ENCODE results near the gene EDAR.

The EDAR gene

DNA sequence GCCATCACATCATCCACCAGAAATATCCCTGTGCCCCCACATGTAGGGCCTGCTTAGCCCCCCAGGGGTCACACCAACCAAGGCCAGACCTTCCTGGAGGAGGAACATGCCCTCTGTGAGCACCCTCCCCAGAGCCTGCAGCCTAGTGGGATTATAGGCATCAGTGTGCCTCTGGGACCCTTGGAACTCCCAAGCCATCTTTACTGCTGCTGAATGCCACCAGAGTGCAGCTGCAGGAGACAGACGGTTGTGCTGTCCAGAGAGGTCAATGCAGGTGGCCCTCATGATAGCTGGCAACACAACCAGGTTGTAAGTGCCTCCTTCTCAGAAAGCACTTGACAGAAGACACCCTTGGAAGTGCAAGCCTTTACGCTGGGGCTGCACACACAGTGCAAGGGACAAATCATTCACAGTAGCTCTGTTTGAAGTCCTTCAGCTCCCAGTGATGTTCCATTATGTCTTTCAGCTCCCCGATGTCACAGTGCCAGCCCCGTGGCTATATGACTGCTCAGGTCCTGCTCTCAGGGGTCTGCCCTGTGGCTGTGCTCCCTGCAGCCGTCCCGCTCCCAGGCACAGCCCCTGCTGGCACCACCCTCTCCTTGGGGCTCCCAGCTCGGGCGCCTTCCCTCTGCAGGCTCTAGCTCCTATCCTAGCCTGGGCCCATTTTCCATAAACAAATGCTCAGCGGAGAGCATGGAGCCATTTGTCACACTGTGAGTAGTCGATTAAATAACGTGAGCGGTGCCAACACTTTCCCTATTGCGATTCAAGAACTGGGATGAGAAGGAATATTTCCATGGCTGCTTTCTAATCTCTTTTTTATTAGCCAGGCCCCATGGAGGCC is 65.1 kb downstream of the EDAR start:
- no peak for DNase-seq (ENCODE audit: low read depth)

DNA sequence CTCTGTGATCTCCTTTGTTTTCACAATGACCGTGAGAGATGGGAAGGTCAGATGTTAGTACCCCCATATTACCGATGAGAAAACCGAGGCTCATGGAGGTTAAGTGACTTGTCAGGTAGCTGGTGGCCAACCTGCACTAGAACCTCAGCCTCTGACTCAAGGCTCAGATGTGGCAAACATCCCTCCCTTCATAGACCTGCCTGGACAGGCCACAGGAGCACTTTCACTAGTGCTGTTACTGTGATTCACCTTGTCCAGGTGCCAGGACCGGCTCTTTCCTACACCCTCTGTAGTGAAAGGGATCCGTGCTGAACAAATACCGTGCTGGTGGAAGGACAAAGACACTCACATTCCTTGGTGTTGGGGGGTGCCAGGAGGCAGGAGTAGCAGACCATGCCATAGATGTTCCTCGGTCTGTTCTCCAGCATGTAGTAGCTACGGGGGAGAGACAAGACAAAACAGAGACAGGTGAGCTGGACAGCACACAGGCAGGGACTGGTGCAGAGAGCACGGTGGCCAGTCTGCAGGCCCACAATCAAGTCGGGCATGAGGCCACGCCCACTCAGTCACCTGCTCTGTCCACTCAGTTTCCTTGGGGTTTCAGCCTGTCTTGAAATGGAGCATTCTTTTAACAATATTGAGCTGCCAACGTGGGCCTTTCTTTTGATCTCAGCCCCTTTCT is 65.9 kb downstream of the EDAR start:
- DNase-seq (ENCODE audit: low read depth): no peak

DNA sequence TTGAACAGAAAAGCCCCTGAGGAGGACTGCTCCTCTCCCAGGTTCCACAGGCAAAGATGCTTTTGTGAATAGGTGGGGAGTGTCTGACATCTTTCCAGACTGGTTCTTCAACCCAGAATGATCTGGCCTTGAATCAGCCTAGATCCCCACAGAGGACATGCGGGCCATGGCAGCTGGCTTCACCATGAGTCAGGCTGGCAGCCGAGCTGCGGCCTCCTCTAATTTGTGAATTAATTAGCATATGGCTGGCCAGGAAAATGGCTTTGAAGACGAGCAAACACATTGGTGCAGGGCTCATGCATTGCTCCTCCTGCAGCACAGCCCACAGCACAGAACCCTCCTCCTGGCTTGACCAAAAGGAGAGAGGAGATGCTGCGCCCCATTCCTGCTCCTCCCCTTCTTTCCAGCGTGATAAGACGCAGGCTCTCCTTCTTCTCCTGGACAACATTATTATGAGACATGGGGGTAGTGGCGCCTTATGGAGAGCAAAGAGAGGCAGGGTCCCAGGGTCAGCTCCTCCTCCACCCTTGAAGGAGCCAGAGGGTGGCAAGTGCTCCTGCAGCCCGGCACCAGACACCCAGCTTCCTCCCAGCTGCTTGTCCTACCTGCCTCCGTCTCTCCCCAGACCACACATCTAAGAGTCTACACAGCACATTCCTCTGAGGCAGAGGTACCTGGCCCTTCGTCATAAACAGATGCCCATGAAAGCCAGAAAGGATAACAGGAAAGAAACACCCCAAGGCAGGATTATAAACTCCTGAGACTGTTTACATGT is 66.7 kb downstream of the EDAR start:
- no peak for DNase-seq (ENCODE audit: low read depth)

DNA sequence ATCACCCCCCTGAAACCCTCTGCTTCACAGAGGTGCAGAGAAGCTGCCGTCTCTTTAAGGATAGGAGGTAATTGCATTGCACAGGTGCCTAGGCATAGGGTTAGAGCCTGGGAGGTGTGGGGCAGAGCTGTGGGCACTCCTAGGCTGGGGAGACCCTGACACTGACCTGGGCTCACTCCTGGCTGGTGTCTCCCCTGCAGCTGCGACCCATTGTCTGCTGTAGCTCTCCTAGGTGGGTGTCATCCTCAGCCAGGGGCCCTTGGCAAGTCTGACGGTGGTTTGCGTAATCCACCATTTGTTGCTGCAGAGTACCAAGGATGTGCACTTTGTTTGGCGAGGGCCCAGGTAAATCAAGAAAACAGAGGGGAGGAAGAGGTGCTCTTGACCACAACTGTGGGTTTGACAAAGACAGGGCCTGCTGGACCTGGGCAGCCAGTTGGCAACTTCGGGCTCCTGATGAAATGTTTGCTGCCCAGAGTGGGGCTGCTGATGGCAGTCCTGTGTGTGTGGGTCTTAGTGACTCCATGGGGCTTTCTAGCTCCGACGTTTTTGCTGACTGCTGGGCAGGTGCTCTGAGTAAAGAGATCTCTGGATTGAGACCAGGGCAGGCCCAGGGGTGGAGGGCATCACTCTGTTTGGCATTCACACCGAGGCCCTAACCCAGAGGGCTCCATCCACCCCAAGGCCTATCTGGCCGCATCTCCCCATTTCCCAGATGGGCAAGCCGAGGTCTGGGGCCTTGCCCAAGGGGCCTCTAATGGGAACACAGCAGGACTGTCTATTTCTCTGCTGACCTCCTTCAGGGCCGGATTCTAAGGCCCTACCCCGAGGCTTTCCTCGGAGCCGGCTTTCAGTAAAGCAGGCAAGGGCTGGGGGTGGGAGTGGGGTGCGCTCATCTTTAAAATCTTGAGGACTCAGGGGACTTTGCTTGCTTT is 67.7 kb downstream of the EDAR start:
- no peak for DNase-seq (ENCODE audit: low read depth)

DNA sequence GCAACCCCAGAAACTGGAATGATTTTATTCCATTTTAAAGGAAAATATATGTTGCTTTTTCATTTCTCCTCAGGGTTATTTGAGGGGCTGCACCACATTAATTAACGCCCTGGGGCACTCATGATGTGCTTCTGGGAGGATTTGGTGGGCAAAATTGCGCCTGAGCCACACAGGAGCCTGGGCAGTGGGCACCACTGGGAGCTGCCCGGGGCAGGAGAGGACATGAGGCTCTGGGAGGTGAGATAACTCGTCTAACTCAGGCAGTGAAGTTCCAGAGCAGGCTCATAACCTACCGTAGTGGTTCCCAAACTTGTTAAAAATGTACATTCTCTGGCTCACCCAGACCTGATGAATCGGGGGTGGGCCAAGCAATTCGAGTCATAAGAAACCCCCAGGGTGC is 68.3 kb downstream of the EDAR start:
- no peak for DNase-seq (ENCODE audit: low read depth)

DNA sequence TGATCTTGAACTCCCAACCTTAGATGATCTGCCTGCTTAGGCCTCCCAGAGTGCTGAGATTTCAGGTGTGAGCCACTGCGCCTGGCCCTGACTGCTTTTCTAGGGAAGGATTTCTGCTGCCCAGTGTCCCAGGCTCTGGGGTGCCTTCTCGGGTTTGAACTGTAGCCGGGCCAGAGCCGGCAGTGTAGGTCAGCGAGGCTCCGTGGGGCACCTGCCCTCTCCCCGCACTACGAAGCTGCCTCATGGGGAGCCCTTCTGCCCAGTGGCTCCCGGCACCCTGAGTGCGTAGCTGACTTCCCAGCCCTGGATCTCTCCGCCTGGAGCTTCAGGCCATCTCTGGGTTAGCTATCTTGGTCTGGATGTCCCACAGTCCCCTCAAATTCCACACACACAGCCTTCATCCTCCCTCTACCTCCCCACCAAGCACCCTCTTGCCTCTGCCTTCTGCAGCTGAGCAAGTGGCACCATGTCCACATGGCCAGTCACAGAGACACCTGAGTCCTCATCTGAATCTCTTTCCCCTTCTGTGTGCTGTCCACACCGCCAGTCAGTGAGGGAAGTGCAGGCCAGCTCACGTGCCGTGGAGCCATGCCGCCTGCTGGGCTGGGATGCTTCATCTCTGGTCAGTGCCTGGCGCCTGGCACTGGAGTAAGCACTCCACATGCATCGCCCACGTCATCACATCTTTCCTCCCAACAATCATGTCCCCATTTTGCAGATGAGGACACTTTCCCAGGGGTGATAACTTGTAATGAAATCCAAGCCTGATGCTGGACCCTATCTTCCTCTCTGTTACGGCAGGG is 69.2 kb downstream of the EDAR start:
- no peak for DNase-seq (ENCODE audit: low read depth)

DNA sequence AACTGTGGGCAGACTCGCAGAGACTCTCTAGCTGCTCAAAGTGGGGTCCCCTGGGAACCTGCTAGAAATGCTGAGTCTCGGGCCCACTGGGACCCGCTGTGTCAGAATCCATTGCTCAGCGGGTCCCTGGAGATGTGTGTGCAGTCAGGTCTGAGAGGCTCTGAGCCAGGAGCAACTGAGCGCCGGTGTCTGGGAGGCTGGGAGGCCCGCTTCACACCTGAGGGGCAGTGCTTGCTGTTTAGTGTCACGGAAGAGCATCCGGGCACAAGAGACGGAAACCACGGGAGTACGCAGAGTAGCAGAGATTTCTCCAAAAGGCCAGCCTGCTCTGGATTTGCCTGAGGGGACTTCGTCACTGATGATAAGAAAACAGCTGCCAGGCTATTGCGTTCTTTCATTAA is 70.1 kb downstream of the EDAR start:
- no peak for DNase-seq (ENCODE audit: low read depth)

DNA sequence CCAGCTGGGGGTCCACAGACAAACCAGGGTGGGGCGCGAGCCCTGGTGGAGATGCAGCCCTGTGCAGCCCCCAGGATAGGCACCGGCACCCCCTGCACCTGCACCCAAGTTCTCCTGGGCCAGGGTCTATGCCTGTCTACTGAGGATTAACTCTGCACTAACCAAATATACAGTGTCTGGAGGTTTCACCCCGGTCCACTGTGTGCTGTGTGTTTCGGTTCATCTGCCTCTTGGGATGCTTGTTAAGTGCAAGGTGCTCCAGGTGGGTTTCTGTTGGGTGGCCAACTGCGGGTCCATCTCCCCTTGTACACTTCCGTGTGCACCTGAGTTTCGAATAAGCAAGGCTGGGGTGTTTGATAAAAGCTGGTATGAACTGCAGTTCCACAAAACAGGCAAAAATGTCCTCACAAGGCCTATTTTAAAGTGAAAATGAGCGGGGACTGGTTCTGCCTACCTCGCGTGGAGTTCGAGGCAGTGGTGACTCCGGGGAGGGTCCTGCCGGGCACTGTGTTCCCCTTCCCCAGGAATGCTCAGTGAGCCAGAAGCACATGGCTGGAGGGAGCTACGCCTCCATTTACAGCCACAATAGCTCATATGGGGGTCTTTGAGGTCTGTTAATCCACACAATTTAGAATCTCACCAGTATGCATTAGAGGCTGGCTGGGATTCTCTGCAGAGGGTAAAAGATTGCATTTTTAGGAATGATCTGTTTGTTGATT is 70.7 kb downstream of the EDAR start:
- no peak for DNase-seq (ENCODE audit: low read depth)

DNA sequence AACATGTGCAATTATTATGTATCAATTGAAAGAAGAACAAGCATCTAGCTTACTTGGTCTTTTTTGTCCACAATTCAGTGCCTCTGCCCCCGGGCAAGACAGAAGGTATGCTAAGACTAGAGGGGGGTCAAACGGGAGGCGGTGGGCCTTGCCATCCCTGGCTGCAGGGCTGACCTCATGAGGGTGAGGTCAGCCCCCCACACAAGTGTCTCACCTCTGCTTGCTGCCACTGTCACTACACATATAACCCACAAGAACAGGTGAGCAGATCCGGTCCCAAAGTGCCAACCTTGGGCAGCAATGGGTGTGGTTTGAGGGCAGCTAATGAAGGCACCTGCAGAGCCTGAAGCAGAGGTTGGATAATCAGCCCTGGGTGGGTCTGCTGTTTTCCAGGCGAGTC is 71.5 kb downstream of the EDAR start:
- no peak for DNase-seq (ENCODE audit: low read depth)

DNA sequence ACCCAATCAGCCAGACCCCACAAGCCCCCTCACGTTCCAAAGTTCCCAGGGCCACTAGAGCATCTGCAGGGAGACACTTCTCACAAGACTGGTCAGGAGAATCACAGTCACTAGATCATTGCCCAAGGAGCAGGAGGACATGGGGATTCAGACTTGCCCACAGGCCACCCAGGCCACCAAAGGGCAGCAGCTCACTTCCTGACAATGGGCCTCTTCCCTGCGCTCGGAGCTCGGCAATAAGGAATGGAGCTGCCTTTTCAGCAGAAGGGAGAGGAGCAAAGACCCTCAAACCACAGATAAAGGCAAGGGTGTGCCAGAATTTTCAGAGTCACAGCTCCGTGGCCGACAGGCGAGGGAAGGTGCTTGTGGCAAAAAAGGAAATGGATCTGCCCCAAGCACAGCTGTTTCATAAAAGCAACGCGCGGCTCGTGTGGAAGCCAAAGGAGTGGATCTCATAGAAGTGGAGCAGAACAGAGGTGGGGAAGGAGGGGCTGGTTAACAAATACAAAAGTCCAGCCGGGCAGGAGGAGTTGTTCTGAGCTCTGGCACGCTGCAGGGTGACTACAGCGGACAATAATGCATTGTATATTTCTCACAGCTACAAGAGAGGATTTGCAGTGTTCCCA is 72.1 kb downstream of the EDAR start:
- DNase-seq (ENCODE audit: low read depth): no peak

DNA sequence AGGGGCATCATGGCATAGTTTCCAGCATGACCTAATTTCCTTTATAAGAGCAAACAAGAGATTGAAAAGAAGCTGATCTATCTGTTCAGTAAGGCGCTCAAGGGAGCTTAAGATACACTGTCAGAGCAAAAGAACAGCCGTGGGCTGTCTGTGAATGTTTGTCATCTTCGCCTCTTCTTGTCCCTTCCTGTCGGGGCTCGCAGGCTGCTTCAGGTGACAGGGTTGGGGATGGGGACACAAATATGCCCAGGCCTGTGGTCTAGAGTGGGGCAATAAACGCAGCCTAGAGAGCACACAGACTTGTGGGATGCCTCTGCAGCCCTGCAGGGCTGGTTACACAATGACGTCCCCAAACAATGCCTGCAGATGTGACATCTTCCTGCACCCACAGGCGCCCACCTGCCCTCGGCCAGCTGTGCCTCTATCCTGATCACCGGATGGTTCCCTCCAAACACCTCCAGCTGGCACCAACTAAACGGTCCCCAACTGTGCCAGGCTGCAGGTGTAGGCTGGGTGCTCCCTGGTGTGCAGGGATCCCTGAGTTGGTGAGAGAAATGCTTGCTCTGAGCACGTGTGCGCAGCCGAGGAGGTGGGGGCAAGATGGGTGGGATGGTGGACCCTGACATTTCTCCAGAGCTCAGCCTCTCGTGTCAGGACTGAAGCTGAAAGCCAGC is 72.8 kb downstream of the EDAR start:
- no peak for DNase-seq (ENCODE audit: low read depth)

DNA sequence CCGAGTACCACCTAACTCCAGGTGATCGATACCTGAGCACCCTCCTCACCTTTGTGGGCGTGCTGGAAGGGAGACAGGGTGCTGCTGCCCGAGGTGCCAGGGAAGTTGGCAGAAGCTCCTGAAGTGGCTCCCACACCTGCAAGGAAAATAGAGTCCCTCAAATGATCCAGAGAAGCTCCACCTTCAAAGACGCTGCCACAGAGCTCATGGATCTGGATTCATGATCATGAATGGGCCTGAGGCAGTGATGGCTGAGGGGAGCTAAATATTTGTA is 76.5 kb downstream of the EDAR start:
- DNase-seq (ENCODE audit: low read depth): no peak

DNA sequence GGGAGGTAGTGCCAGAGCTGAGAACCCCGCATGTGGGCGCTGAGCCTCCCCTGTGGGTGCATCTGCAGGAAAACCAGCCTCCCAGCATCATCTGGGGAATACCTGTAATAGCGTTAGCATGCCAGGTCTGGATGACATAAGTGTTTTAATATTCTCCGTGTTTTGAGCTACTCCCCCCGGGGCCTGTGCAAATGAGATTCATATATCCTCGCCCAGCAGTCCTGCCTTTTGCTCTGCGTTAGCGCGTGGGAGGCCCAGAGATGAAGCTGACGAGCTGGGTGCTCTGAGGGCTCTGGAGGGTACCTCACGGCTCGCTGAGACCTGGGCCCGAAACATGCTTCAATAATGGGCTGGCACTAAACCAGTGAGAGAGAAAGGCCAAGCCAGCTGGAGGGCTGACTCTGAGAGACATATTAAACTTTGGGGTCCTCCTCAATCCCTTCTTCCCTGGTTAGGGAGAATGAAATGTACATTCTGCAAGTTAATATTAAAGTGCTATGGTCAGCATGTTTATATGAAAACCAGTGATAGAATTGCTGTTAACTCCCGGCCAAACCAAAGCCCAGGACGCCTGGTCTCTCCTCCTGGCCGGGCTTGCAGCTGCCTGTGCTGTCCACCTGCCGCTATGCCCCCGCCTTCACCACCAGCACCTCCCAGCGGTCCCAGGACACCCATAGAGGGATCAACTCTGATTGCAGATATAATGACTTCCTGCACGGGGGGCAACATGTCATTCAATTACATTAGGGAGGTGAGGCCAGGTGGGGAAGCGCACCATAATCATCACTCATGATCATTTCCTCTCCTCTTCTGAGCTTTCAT is 77.0 kb downstream of the EDAR start:
- DNase-seq (ENCODE audit: low read depth): no peak

DNA sequence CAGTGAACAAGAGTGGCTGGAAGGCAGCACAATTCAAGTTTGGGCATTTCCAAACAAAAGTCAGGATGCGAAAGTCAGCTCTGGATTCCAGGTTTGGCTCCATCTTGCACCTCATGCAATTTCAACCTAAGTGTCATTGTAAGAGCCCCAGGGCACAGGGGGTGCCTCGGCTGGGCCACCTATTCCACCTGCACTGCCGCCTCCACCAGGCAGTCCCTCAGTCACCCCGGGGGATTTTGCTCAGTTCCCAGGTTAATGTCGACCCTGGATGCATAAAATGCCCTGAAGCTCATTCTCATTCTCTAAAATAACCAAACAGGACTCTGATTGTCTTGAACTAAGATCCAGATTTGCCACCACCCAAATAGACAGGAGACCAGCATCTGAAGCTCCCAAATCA is 77.6 kb downstream of the EDAR start:
- no peak for DNase-seq (ENCODE audit: low read depth)

DNA sequence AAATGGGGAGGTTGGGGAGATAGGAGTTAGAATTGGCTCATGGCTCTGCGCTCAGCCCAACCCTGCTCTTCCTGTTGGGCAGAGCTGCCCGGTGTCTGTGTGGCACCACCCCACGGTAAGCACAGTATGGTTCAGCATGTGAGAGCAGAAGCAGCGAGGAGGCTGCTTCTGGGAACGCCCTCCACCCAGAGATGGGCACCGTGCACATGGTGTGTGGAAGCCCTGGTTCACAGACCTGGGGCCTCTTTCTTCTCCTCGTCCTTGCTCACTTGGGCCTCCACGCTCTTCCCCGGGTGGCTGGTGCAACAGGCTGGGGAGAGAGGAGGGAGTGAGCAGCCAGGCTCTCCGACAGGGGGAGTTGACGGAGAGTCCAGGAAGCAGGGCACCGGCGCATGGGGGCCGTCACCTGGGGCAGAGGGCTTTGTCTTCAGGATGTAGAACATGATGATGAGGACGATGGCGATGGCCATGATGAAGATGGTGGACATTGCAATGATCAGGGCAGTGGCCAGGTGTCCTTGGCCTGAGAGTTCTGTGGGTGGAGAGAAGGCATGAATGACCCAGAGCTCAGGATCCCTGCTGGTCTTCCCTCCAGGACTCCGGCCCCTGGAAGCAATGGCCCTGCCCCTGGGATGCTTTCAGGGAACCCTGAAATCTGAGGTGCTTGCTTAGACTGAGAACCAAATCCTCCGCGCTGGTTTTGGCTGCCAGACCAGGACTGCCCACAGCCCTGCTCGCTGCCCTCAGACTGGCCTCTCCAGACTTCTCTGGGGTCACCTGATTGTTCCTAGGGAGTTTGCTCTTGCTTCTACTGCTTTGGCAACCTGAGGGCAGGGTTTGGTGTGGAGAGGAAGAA is 78.3 kb downstream of the EDAR start:
- no peak for DNase-seq (ENCODE audit: low read depth)

DNA sequence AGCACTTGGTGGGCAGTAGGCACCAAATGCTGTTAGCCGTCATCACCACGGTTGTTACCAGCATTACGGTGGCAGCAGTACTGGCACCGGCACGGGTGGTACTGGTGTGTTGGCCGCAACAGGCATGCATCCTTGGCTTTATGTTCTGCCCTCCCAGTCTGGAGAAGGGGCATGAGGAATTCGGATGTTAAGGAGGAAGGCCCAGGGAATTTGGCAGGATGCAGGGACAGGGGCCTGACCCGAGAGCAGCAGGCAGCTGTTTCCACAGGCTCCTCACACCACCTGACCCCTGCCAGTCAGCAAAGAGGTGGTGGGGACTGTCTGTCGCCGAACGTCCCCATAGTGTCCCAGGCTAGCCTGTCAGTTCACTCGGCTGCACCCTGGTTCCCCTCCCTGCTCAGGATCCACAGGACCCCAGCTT is 79.0 kb downstream of the EDAR start:
- DNase-seq (ENCODE audit: low read depth): no peak

DNA sequence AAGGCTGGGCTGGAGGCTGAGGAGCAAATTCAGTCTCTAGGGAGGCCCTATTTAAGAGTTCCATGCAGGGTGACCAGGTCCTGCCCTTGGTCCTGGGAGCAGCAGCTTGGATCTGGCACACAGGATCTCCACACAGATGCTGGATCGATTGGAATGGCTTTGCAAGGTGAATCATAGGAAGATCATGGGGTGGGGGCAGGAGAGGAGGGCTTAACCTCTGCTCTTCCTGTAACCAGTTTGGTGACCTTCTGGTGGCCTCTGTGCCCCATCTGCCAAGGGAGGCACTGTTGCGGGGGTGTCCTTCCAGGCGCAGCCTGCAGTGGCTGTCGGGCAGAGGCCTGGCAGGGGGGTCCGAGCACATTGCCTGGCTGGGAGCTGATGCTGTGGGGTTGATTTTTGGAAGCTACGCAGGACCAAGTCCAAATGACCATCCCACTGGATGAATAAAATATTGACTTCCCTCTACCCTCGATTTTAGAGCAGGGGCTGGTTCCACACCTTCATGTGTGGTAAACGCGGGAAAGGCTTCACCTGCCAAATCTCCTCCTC is 79.7 kb downstream of the EDAR start:
- no peak for DNase-seq (ENCODE audit: low read depth)

All from stimulated activated CD8-positive, alpha-beta memory T cell treated with anti-CD3 and anti-CD28 coated beads, Interleukin-4, amount 100 ng/mL, for 24 hours (primary cell).